ENCODE measurements around the gene OR6C75.
"Not testable (repeated sequence)": the region's sequence is repeated elsewhere in the genome, so short reads cannot be mapped to it uniquely, and the experiment has no call there.

GRCh38 chr12:55355338-55355737 lies 7.4 kb upstream of the OR6C75 start:
- not testable (repeated sequence) for TF ChIP-seq POLR2A (IDR thresholded peaks at IDR 0.05; ENCODE audit: low read depth, low read length); TAF1 (IDR thresholded peaks at IDR 0.05; ENCODE audit: borderline replicate concordance, low read depth, low read length); POLR2AphosphoS5 (IDR thresholded peaks at IDR 0.05; ENCODE audit: low read depth, low read length)
